HG03575 (cell line): Measurements from ENCODE around the gene SOAT1.
A peak's percentile ranks its signal among the peaks of the same experiment; 100 is the strongest.
"Not testable (repeated sequence)": the region's sequence is repeated elsewhere in the genome, so short reads cannot be mapped to it uniquely, and the experiment has no call there.

Experiments used
- ATAC-seq: cut with Tn5 transposase; IDR thresholded peaks from one replicate; pipeline ENCODE4 v1.9.1; 2021; ENCODE audit not compliant: unreplicated experiment, insufficient number of reproducible peaks, low FRiP score; ENCODE audit errors: extremely low read depth

Gene SOAT1

GRCh38 chr1:179293340-179294327, at the start of gene SOAT1:
TSS of gene SOAT1 (plus strand) at chr1:179293797. CDS start at chr1:179302685, 8,888 bp downstream.
- peak; percentile 66 for ATAC-seq

DNA sequence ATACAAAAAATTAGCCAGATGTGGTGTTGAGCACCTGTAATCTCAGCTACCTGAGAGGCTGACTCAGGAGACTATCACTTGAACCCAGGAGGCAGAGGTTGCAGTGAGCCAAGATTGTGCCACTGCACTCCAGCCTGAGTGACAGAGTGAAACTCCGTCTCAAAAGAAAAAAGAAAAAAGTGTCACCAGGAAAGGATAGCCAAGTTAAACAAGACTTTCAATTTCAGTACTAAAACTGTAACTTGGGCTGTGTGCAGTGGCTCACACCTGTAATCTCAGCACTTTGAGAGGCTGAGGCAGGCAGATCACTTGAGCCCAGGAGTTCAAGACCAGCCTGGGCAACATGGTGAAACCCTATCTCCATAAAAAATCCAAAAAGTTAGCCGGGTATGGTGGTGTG, 48.2 kb upstream of the SOAT1 start:
- not testable (repeated sequence) for ATAC-seq

GRCh38 chr1:179247923-179248322, 45.7 kb upstream of the SOAT1 start:
- no peak for ATAC-seq

DNA sequence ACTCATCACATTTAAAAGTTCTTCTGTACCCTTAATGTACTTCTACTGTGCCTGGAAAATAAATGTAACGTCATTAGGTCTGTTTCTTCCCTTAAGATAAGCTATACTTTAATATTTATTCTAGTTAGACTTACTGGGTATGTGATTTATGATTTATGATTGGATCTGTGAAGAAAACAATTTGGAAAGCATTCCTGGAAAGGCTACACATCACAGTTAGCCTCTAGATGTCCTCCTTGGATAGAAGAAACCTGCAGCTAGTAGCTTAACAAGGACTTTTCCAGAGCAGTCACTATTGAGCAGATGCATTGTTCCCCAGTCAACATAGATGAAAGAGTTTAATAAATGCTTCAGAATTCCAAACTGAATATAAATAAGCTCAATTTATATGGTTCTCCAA, 41.9 kb upstream of the SOAT1 start:
- ATAC-seq, result no peak

- no peak for ATAC-seq
Measured at GRCh38 chr1:179252606-179253005, 41.0 kb upstream of the SOAT1 start.

GRCh38 chr1:179253286-179253972, 40.2 kb upstream of the SOAT1 start:
- ATAC-seq, result no peak

DNA sequence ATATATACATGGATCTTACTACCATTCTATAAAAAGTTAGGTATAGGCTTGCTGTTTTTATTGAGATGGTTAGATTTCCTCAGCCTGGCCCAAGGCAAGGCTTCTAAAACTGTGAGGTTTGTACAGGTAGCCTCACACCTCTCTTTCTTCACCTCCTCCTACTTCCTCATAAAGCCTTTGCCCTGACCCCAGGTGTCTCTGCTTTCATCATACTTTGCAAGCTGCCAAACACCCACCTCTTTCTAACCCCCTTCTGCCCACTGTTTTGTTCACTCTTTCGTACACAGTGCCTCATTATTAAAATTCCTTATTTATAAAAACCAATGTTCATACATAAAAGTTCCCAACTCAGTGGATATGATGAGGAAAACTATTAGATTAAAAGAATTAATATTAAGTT, 31.4 kb upstream of the SOAT1 start:
- ATAC-seq, result no peak

DNA sequence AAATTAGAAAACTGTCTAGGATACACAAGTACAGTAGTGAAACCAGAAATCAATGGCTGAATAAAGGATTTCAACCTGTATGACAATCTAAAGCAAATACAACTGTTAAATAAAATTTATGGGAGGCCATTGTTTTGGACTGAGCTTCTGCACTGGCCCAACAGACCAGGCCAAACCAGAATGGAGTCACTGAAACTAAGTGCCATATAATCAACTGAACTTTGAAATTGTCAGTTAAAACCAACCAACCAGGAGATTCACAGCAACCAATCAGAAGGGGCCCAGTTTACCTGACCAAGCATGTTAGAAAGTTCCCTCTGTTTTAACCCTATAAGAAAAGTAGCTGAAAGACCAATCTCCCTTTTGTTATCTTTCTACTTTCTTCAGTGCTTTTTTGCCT, 30.5 kb upstream of the SOAT1 start:
- no peak for ATAC-seq

DNA sequence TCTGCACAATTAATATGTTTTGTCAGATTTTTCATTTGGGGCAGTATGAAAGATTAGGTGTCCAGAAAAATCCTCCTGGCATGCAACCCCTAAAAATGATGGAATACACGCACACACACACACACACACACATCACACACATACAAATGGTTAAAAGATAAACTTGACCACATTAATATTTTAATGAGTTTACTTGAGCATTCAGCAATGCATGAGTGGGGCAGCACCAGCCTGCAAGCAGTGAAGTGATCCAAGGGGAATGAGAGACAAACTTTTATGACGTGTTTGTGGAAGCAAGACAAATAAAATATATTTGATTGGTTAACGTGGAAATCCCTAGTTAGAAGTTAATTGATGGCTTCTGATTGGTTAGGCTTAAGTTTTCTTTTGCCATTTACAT, 29.1 kb upstream of the SOAT1 start:
- ATAC-seq, result no peak

GRCh38 chr1:179269071-179269470, 24.5 kb upstream of the SOAT1 start:
- no peak for ATAC-seq

DNA sequence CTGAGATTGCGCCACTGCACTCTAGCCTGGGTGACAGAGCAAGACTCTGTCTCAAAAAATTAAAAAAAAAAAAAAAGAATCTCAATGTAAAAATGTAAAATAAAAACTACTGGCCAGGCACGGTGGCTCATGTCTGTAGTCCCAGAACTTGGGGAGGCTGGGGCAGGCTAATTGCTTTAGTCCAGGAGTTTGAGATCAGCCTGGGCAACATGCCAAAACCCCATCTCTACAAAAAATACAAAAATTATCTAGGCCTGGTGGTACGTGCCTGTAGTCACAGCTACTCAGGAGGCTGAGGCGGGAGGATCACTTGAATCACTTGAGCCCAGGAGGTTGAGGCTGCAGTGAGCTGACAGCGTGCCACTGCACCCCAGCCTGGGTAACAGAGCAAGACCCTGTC, 19.2 kb upstream of the SOAT1 start:
- ATAC-seq, result not testable (repeated sequence)

GRCh38 chr1:179278920-179279319, 14.7 kb upstream of the SOAT1 start:
- no peak for ATAC-seq

GRCh38 chr1:179283992-179284391, 9.6 kb upstream of the SOAT1 start:
- no peak for ATAC-seq

GRCh38 chr1:179287946-179288345, 5.7 kb upstream of the SOAT1 start:
- ATAC-seq, result no peak

GRCh38 chr1:179288977-179289376, 4.6 kb upstream of the SOAT1 start:
- ATAC-seq, result no peak

GRCh38 chr1:179295164-179295755, 1.7 kb downstream of the SOAT1 start:
- ATAC-seq, result no peak

GRCh38 chr1:179296356-179297104, 2.9 kb downstream of the SOAT1 start:
- no peak for ATAC-seq

- no peak for ATAC-seq
Measured at GRCh38 chr1:179297105-179297378, 3.4 kb downstream of the SOAT1 start.

DNA sequence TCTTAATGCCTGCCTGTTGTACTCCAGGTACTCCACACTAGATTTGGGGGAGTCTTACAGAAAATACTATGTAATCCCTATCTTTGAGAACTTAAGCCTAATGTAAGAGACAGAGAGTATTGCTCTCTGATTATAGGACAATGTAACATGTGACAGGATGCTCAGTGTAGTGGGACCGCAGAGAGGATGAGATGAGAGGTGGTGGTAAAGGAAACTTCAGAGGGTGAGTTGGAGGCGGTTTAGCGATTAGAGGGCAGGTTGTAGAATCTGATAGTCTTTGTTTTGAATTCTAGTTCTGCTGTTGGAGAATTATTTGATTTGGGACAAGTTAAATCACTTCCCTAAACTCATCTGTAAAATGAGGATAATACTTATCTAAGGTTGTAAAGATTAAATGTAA, 5.4 kb downstream of the SOAT1 start:
- peak; percentile 73 for ATAC-seq
